Left ventricle myocardium inferior (tissue), 1 donor: Measurements from ENCODE around the gene HNRNPF. TPM values are rescaled to one million over a fixed set of nuclear protein-coding genes. Genes with fewer than 3 reads are reported as not detected.

Source experiments
- DNase-seq: peaks from one replicate; pipeline ENCODE4 v3.0.0-alpha.2; 2020
- H3K27ac ChIP-seq: fragments of 200-600 bp; replicated peaks from 2 replicates; pipeline ENCODE4 v1.8.0; 2021
- H3K27me3 ChIP-seq: fragments of 200-600 bp; 2 replicates; pipeline ENCODE4 v1.8.0; 2021; ENCODE audit warnings: low read depth
- H3K36me3 ChIP-seq: fragments of 200-600 bp; 2 replicates; pipeline ENCODE4 v1.8.0; 2021
- H3K4me1 ChIP-seq: fragments of 200-600 bp; 2 replicates; pipeline ENCODE4 v1.8.0; 2021
- H3K4me3 ChIP-seq: fragments of 200-600 bp; 2 replicates; pipeline ENCODE4 v1.8.0; 2021; ENCODE audit warnings: mild to moderate bottlenecking, moderate library complexity
- H3K9me3 ChIP-seq: fragments of 200-600 bp; replicated peaks from 2 replicates; pipeline ENCODE4 v1.8.0; 2021
- CTCF ChIP-seq: fragments of 200-600 bp; IDR thresholded peaks from 2 replicates; pipeline ENCODE4 v1.8.0; 2021; ENCODE audit warnings: antibody characterized with exemption, mild to moderate bottlenecking, borderline replicate concordance
- intact Hi-C: fragments of 100-400 bp; cut with micrococcal nuclease; formaldehyde crosslinking; loops from one replicate; pipeline ENCODE4 v1.11.0; 2022
- total RNA-seq: library from RNA; stranded (reverse); fragmentation: NEBNext Ultra II Directional; extraction: Animal tissue kit (Norgen Biotek cat#: 25700); gene quantifications from one replicate; pipeline ENCODE4 v1.2.1, GENCODE V29; 2021
- donor health status: DM: no; HTN: yes; CAD: no; lungs with severe emphysema.

Gene HNRNPF
- total RNA-seq, 1 donor from 2014 or later = 70.5 TPM

DNA sequence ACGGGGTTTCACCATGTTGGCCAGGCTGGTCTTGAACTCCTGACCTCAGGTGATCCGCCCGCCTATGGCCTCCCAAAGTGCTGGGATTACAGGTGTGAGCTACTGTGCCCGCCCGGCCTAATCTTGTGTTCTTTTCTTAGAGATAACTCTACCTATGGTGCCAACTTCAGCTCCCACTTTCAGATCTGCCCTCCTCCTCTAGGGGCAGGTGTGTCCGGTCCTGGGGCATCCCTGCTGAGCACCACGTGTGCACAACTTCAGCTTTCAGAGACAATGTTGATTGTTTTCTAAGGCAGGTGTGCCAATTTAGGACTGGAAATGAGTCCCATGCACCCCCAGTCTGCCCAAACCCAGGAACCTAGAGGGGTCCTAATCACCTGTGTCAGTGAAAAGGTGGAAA, 56.0 kb downstream of the HNRNPF start:
- no peak overlapping the region for H3K27ac ChIP-seq
- no peaks in the 10 kb centered on the region for H3K36me3 ChIP-seq
- intact Hi-C loops = no loop called here
- no peak for DNase-seq
- H3K27me3 ChIP-seq = peaks cover 31% of the 10 kb centered on the region
- no peak for TF ChIP-seq CTCF
- no peak overlapping the region for H3K4me3 ChIP-seq
- no peaks in the 10 kb centered on the region for H3K9me3 ChIP-seq
- H3K4me1 ChIP-seq = peaks cover 9% of the 10 kb centered on the region

DNA sequence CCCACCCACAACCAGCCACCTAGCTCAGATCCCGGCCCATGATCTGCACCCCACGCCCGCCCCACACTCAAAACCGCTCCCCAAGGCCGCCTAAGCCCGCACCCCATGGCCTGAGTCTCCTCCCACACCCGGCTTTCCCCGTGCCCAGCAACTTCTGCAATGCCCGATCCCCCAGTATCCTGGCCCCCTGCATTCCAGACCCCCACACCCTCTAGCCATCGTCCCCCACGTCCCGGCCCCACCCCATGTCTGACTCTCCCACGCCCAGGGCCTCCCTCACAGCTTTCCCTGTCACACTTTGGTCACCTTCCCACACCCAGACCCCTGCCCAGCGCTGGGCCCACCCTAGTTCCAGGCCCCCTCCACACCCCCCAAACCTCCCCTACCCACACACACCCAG, 57.7 kb downstream of the HNRNPF start:
- intact Hi-C loops = no loop called here
- TF ChIP-seq CTCF = no peak
- DNase-seq = no peak
- no peak overlapping the region for H3K4me3 ChIP-seq
- H3K27ac ChIP-seq = no peak overlapping the region
- H3K27me3 ChIP-seq = peaks cover 31% of the 10 kb centered on the region
- H3K4me1 ChIP-seq = peaks cover 9% of the 10 kb centered on the region
- no peaks in the 10 kb centered on the region for H3K36me3 ChIP-seq
- no peaks in the 10 kb centered on the region for H3K9me3 ChIP-seq

GRCh38 chr10:43350686-43351085, 58.3 kb downstream of the HNRNPF start:
- Histone ChIP-seq H3K27me3 (peaks cover 31% of the 10 kb centered on the region), H3K9me3 (no peaks in the 10 kb centered on the region), H3K36me3 (no peaks in the 10 kb centered on the region), H3K4me3 (peak overlapping the region; percentile 22), H3K4me1 (peaks cover 9% of the 10 kb centered on the region), H3K27ac (no peak overlapping the region)
- no peak for DNase-seq
- intact Hi-C loops = no loop called here
- TF ChIP-seq CTCF = no peak

DNA sequence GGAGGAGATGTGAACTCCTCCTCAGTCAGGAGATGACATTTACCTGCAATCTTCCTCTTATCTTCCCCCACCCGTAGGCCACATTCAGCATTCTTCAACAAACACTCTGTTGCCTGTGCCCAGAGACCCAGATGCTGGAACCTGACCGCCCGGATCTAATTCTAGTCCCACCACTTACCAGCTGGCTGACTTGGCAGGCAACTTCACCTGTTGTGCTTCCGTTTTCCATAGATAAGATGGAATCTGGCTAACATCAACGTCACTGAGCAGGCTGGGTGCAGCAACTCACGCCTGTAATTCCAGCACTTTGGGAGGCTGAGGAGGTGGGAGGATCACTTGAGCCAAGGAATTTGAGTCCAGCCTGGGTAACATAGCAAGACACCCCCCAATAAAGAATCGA, 58.8 kb downstream of the HNRNPF start:
- no peak for TF ChIP-seq CTCF
- H3K36me3 ChIP-seq = no peaks in the 10 kb centered on the region
- H3K4me1 ChIP-seq = peaks cover 9% of the 10 kb centered on the region
- no peaks in the 10 kb centered on the region for H3K9me3 ChIP-seq
- intact Hi-C loops = no loop called here
- H3K27ac ChIP-seq = no peak overlapping the region
- no peak overlapping the region for H3K4me3 ChIP-seq
- H3K27me3 ChIP-seq = peaks cover 31% of the 10 kb centered on the region
- DNase-seq = no peak

GRCh38 chr10:43348511-43349312, 60.3 kb downstream of the HNRNPF start:
- peaks cover 9% of the 10 kb centered on the region for H3K4me1 ChIP-seq
- TF ChIP-seq CTCF = peak; percentile 94
- peak; percentile 81 for DNase-seq
- no peak overlapping the region for H3K4me3 ChIP-seq
- H3K36me3 ChIP-seq = no peaks in the 10 kb centered on the region
- intact Hi-C loops = loop anchor here (10.0 kb wide), 1 partner anchor 54 kb away; no protein-coding TSS in a partner anchor
- no peaks in the 10 kb centered on the region for H3K9me3 ChIP-seq
- no peak overlapping the region for H3K27ac ChIP-seq
- H3K27me3 ChIP-seq = peaks cover 31% of the 10 kb centered on the region
